Measurements from ENCODE around the gene MAVS.

MAVS gene

GRCh38 chr20:3909952-3910366 is 63.3 kb downstream of the MAVS start:
- no peak for DNase-seq (ENCODE audit: low read depth in 2 of 2)

- no peak for DNase-seq (ENCODE audit: low read depth in 2 of 2)
These were observed 64.2 kb downstream of the MAVS start for GRCh38 chr20:3910853-3911252.

DNA sequence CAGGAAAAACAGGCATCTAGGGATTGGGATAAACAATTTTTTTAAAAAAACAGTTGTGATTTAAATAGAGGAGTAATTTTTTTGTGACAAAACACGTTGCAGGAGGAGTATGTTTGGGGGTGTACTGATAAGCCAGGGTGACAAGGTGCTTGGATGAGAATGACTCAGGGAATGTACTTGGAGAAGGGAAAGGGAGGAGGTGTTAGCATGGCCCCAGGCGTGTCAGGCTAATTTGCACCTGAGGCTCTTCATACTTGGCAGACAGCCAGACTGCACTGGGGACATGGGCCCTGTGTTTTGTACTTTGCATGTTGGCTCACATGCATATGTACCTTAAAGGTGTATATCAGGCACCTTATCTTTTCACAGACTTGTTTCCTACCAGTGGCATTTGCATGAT is 65.3 kb downstream of the MAVS start:
- no peak for DNase-seq (ENCODE audit: low read depth in 2 of 2)

- no peak for DNase-seq (ENCODE audit: low read depth in 2 of 2)
These were observed 67.8 kb downstream of the MAVS start for GRCh38 chr20:3914446-3914845.

- no peak for DNase-seq (ENCODE audit: low read depth in 2 of 2)
These were observed 69.1 kb downstream of the MAVS start for GRCh38 chr20:3915691-3916090.

DNA sequence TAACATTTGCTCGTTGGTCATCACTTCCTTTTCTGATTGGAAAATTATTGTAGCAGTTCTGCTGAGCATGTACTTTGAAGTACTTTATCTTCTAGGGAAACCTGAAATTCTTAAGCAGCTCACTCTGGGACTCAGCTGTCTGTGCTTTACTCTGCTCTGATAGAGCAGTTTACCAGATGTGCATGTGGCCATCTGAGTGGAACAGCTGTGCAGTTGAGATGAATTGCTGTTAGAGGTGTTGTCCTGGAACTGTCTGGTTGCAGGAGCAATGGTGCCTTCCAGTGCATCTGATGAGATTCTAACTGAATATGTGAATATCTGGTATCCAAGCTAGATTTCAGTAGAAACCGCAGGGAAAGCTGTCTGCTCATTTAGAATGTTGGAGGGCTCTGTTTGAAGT is 69.7 kb downstream of the MAVS start:
- DNase-seq (ENCODE audit: low read depth in 2 of 2): no peak

DNA sequence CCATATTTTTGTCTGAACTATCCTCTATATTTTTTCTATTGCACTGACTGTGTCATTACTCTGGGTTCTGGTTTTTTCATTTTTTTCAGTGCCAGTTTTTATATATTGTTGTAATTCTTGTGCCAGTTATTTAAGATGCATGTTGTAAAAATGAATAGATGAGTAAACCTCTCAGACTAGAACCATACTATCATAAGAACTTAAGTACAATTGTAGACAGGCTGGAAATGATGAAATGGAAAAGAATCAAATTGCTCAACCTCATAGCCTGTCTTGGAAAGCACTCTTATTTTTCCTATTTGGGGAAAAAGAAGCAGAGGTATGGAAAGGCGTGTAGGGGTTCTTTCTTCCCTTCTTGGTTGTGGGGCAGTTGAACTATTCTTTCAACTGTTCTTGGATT is 72.7 kb downstream of the MAVS start:
- no peak for DNase-seq (ENCODE audit: low read depth in 2 of 2)

- no peak for DNase-seq (ENCODE audit: low read depth in 2 of 2)
These were observed 75.8 kb downstream of the MAVS start for GRCh38 chr20:3922223-3922982.

GRCh38 chr20:3922983-3923339 is 76.3 kb downstream of the MAVS start:
- DNase-seq (ENCODE audit: low read depth in 2 of 2): no peak

- no peak for DNase-seq (ENCODE audit: low read depth in 2 of 2)
These were observed 77.2 kb downstream of the MAVS start for GRCh38 chr20:3923818-3924217.

GRCh38 chr20:3924304-3925112 is 77.9 kb downstream of the MAVS start:
- DNase-seq (ENCODE audit: low read depth in 2 of 2): no peak

DNA sequence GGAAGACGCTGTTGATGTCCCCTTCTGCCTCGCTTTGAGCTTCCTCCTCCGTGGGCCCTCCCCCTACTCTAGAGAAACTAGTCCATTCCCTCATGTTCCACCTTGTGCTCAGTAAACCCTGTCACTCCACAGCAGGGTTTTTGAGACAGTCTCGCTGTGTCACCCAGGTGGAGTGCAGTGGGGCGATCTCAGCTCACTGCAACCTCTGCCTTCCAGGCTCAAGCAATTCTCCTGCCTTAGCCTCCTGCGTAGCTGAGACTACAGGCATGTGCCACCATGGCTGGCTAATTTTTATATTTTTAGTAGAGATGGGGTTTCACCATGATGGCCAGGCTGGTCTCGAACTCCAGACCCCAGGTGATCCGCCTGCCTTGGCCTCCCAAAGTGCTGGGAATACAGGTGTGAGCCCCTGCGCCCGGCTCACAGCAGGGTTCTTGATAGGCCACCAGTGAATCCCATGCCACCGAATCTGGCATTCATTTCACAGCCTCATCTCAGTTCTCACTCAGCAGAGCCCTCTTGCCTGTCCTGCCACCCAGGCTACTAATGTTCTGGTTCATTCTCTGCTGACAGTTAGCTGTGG is 78.6 kb downstream of the MAVS start:
- DNase-seq (ENCODE audit: low read depth in 2 of 2): no peak

All from stimulated activated CD8-positive, alpha-beta memory T cell treated with anti-CD3 and anti-CD28 coated beads, Interleukin-7, amount 100 ng/mL, for 1 hour (primary cell).